Measurements from ENCODE around the gene PPP1R12A. TPM values are rescaled to one million over a fixed set of nuclear protein-coding genes. Genes with fewer than 3 reads are reported as not detected.

Gene PPP1R12A
- total RNA-seq, 1 experiment from 2014 or later, result 52.0 TPM

- no peak for TF ChIP-seq ZBTB33 (IDR thresholded peaks at IDR 0.05; ENCODE audit: extremely low read depth, insufficient replicate concordance, low read length)
- no peak for TF ChIP-seq CEBPB (IDR thresholded peaks at IDR 0.05; ENCODE audit: low read depth)
- TF ChIP-seq CBX3 (IDR thresholded peaks at IDR 0.05; ENCODE audit: low read depth), result no peak
- no peak for TF ChIP-seq CTCF (IDR thresholded peaks at IDR 0.05 in 2 of 3, conservative IDR thresholded peaks at IDR 0.05 in 1 of 3; ENCODE audit: borderline replicate concordance in 1 of 3, insufficient read depth in 1 of 3, low read depth in 2 of 3, low read length in 2 of 3)
- no peak for TF ChIP-seq SP1 (IDR thresholded peaks at IDR 0.05; ENCODE audit: low read depth)
- no peak for TF ChIP-seq RAD21 (IDR thresholded peaks at IDR 0.05; ENCODE audit: low read depth)
- TF ChIP-seq YY1 (IDR thresholded peaks at IDR 0.05; ENCODE audit: extremely low read depth, insufficient replicate concordance, low read depth, low read length), result no peak
Observed at GRCh38 chr12:79900199-79900598, 34.7 kb downstream of the PPP1R12A start (continued).

- Histone ChIP-seq H3K27ac (ENCODE audit: low read depth, low read length) (no peak overlapping the region), H3K4me2 (ENCODE audit: low read length) (peak overlapping the region; percentile 40), H3K9ac (ENCODE audit: low read length) (no peak overlapping the region), H4K20me1 (ENCODE audit: insufficient read depth) (no peaks in the 10 kb centered on the region), H3K36me3 (ENCODE audit: control insufficient read depth in 1 of 2, insufficient read depth in 2 of 2, low read length in 2 of 2) (no peaks in the 10 kb centered on the region), H3K27me3 (ENCODE audit: insufficient read depth, low read length) (no peaks in the 10 kb centered on the region), H3K4me1 (ENCODE audit: control insufficient read depth in 1 of 2, insufficient read depth in 2 of 2, low read length in 2 of 2) (peaks cover 0 to 10% of the 10 kb centered on the region in 2 experiments; a peak in 1 of 4 replicates), H3K79me2 (ENCODE audit: insufficient read depth, low read length) (peaks cover 76% of the 10 kb centered on the region), H3K9me2 (ENCODE audit: insufficient read depth) (no peaks in the 10 kb centered on the region), H2AFZ (ENCODE audit: low read depth, low read length, poor library complexity, severe bottlenecking) (no peak overlapping the region), H3K9me3 (ENCODE audit: control insufficient read depth in 1 of 2, insufficient read depth in 1 of 2, low read depth in 1 of 2, low read length in 2 of 2) (no peaks in the 10 kb centered on the region), H3K4me3 (replicated peaks in 1 of 2; ENCODE audit: low read depth in 1 of 2, low read length in 2 of 2) (no peak overlapping the region)
- ChIA-PET POLR2A (no interaction called here), RAD21 (ENCODE audit: low non-redundant PET in 1 of 2, low total read pairs in 2 of 2, uncharacterized antibody in 2 of 2, unreplicated experiment in 2 of 2) (no interaction called here), CTCF (no interaction called here)
- ATAC-seq (peak; percentile 81), DNase-seq (ENCODE audit: low read depth, low spot score) (peak; percentile 16)
- TF ChIP-seq EZH2 (IDR thresholded peaks at IDR 0.05) (no peak), ZFX (IDR thresholded peaks at IDR 0.05) (no peak)
- BruUV-seq (replicated peaks), result no TSS peak
- intact Hi-C loops (cut with micrococcal nuclease), result no loop called here
Observed at GRCh38 chr12:79897617-79898016, 37.3 kb downstream of the PPP1R12A start.
